Liver (tissue), 3 donors: Measurements from ENCODE around the gene GNB5.

ENCODE experiments used
- CTCF ChIP-seq: fragments of 150-350 bp; IDR thresholded peaks from 2 replicates; pipeline ENCODE4 v1.5.1; 2017; ENCODE audit warnings: improper control_type of control experiment, low read depth, low read length; ENCODE audit not compliant: missing input control
- HNF4G ChIP-seq: IDR thresholded peaks from 2 replicates; pipeline ENCODE4 v1.6.1; 2016; ENCODE audit warnings: antibody characterized with exemption
- YY1 ChIP-seq: IDR thresholded peaks from 2 replicates; pipeline ENCODE4 v1.6.1; 2016; ENCODE audit warnings: antibody characterized with exemption, mild to moderate bottlenecking
- ZBTB33 ChIP-seq: IDR thresholded peaks from 2 replicates; pipeline ENCODE4 v1.6.1; 2016; ENCODE audit warnings: antibody characterized with exemption
- donor health status: healthy.
- donor health status: healthy.

DNA sequence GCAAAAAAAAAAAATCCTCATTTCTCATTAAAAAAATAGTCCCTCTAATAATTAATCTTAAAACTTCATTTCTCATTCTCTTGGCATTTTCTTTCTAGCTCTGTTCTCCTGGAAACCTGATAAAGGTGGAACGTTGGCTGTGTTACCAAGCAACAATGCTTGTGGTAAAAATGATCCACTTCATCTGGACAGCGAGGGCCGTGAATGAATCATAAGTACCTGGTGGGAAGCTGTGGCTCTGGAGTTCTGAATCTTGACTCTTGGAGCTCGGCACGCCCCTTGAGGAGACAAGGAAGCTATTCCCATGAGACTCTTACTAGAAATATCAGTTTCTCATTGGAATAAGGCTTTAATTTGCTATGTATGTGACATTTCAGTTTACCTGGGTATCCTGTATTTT is 111.2 kb downstream of the GNB5 start:
- TF ChIP-seq ZBTB33 (no peak), YY1 (no peak), HNF4G (no peak), CTCF (no peak)
